PC-9 (cell line): ENCODE measurements around the gene HMGXB4.

Source experiments
- CTCF ChIP-seq: fragments of 200-600 bp; sonication (generic); conservative IDR thresholded peaks from 2 replicates; pipeline ENCODE4 v1.6.1; 2017; ENCODE audit warnings: mixed run types, antibody characterized with exemption, mild to moderate bottlenecking, moderate library complexity
- EZH2 ChIP-seq: fragments of 200-600 bp; sonication (generic); IDR thresholded peaks from 2 replicates; pipeline ENCODE4 v1.8.0; 2017; ENCODE audit warnings: antibody characterized with exemption, low read depth

GRCh38 chr22:35301372-35301874 lies 44.1 kb downstream of the HMGXB4 start:
- no peak for TF ChIP-seq CTCF
- no peak for TF ChIP-seq EZH2
